Measurements from ENCODE around the gene IQCK.

IQCK gene

GRCh38 chr16:19707569-19708295 lies 10.3 kb upstream of the IQCK start:
- Histone ChIP-seq H3K4me1 (ENCODE audit: control insufficient read depth, insufficient read depth, low read depth, low read length) (peaks cover 23% of the 10 kb centered on the region), H3K79me1 (replicated peaks; ENCODE audit: low read length, poor library complexity, severe bottlenecking) (peaks cover 67% of the 10 kb centered on the region), H3K4me2 (ENCODE audit: low read length, poor library complexity, severe bottlenecking) (no peak overlapping the region), H3K4ac (ENCODE audit: low read depth in 1 of 2, low read length in 2 of 2) (peak overlapping the region in 1 of 2 experiments; percentile 24), H3K9ac (ENCODE audit: low read length) (no peak overlapping the region), H3K36me3 (ENCODE audit: control insufficient read depth in 1 of 2, insufficient read depth in 2 of 2, low read depth in 1 of 2, low read length in 2 of 2) (peaks cover 82 to 83% of the 10 kb centered on the region in 2 experiments), H2BK15ac (ENCODE audit: low read depth, poor library complexity, severe bottlenecking) (no peak overlapping the region), H3K27ac (ENCODE audit: low read length, poor library complexity, severe bottlenecking) (no peak overlapping the region), H3K9me3 (ENCODE audit: control insufficient read depth, low read length) (no peaks in the 10 kb centered on the region), H3K18ac (ENCODE audit: low read depth in 1 of 2, low read length in 2 of 2) (peak overlapping the region in 1 of 2 experiments; percentile 60), H2BK5ac (ENCODE audit: low read depth, low read length, poor library complexity, severe bottlenecking) (no peak overlapping the region), H3K14ac (ENCODE audit: low read length in 2 of 2) (no peak overlapping the region), H2AFZ (ENCODE audit: low read depth, low read length) (no peak overlapping the region), H2BK12ac (ENCODE audit: low read length in 2 of 2) (peak overlapping the region in 1 of 2 experiments; percentile 16), H3K4me3 (ENCODE audit: insufficient read depth in 1 of 2, low read depth in 1 of 2, low read length in 2 of 2) (peak overlapping the region in 1 of 2 experiments; percentile 27), H3K23ac (ENCODE audit: low read length in 2 of 2) (no peak overlapping the region), H3K27me3 (ENCODE audit: control insufficient read depth in 1 of 2, insufficient read depth in 1 of 2, low read length in 2 of 2) (no peaks in the 10 kb centered on the region), H2BK120ac (ENCODE audit: low read depth, low read length) (no peak overlapping the region), H4K8ac (ENCODE audit: low read length) (peak overlapping the region; percentile 45), H2AK5ac (ENCODE audit: low read length, severe bottlenecking) (no peak overlapping the region), H4K91ac (ENCODE audit: low read length) (peak overlapping the region; percentile 37)
- no peak for DNase-seq
- 94% methylated on average over 20 of the region's 22 CpGs for WGBS

GRCh38 chr16:19708296-19709205 lies 9.5 kb upstream of the IQCK start:
- Histone ChIP-seq H3K9me3 (ENCODE audit: control insufficient read depth, low read length) (no peaks in the 10 kb centered on the region), H3K14ac (ENCODE audit: low read length in 2 of 2) (no peak overlapping the region), H3K79me1 (replicated peaks; ENCODE audit: low read length, poor library complexity, severe bottlenecking) (peaks cover 70% of the 10 kb centered on the region), H3K4me3 (ENCODE audit: insufficient read depth in 1 of 2, low read depth in 1 of 2, low read length in 2 of 2) (no peak overlapping the region), H3K27ac (ENCODE audit: low read length, poor library complexity, severe bottlenecking) (no peak overlapping the region), H2AFZ (ENCODE audit: low read depth, low read length) (no peak overlapping the region), H3K4me2 (ENCODE audit: low read length, poor library complexity, severe bottlenecking) (no peak overlapping the region), H2BK15ac (ENCODE audit: low read depth, poor library complexity, severe bottlenecking) (no peak overlapping the region), H2BK12ac (ENCODE audit: low read length in 2 of 2) (peak overlapping the region in 1 of 2 experiments; percentile 55), H4K8ac (ENCODE audit: low read length) (peak overlapping the region; percentile 61), H3K18ac (ENCODE audit: low read depth in 1 of 2, low read length in 2 of 2) (no peak overlapping the region), H3K4ac (ENCODE audit: low read depth in 1 of 2, low read length in 2 of 2) (no peak overlapping the region), H3K36me3 (ENCODE audit: control insufficient read depth in 1 of 2, insufficient read depth in 2 of 2, low read depth in 1 of 2, low read length in 2 of 2) (peaks cover 80 to 88% of the 10 kb centered on the region in 2 experiments), H2BK120ac (ENCODE audit: low read depth, low read length) (no peak overlapping the region), H2BK5ac (ENCODE audit: low read depth, low read length, poor library complexity, severe bottlenecking) (no peak overlapping the region), H3K4me1 (ENCODE audit: control insufficient read depth, insufficient read depth, low read depth, low read length) (peaks cover 23% of the 10 kb centered on the region), H3K27me3 (ENCODE audit: control insufficient read depth in 1 of 2, insufficient read depth in 1 of 2, low read length in 2 of 2) (no peaks in the 10 kb centered on the region), H4K91ac (ENCODE audit: low read length) (no peak overlapping the region), H2AK5ac (ENCODE audit: low read length, severe bottlenecking) (no peak overlapping the region), H3K9ac (ENCODE audit: low read length) (no peak overlapping the region), H3K23ac (ENCODE audit: low read length in 2 of 2) (no peak overlapping the region)
- DNase-seq, result peak; percentile 42
- WGBS, result 85% methylated on average over 18 of the region's 18 CpGs

GRCh38 chr16:19709381-19710136 lies 8.5 kb upstream of the IQCK start:
- H3K14ac ChIP-seq (ENCODE audit: low read length in 2 of 2), result no peak overlapping the region
- DNase-seq, result no peak
- no peak overlapping the region for H3K18ac ChIP-seq (ENCODE audit: low read depth in 1 of 2, low read length in 2 of 2)
- no peaks in the 10 kb centered on the region for H3K9me3 ChIP-seq (ENCODE audit: control insufficient read depth, low read length)
- H3K4me1 ChIP-seq (ENCODE audit: control insufficient read depth, insufficient read depth, low read depth, low read length), result peaks cover 21% of the 10 kb centered on the region
- no peak overlapping the region for H3K23ac ChIP-seq (ENCODE audit: low read length in 2 of 2)
- H3K27me3 ChIP-seq (ENCODE audit: control insufficient read depth in 1 of 2, insufficient read depth in 1 of 2, low read length in 2 of 2), result no peaks in the 10 kb centered on the region
- H2BK12ac ChIP-seq (ENCODE audit: low read length in 2 of 2), result peak overlapping the region in 1 of 2 experiments; percentile 7
- no peak overlapping the region for H3K27ac ChIP-seq (ENCODE audit: low read length, poor library complexity, severe bottlenecking)
- 98% methylated on average over 22 of the region's 22 CpGs for WGBS
- no peak overlapping the region for H3K4me3 ChIP-seq (ENCODE audit: insufficient read depth in 1 of 2, low read depth in 1 of 2, low read length in 2 of 2)
- peaks cover 75% of the 10 kb centered on the region for H3K79me1 ChIP-seq (replicated peaks; ENCODE audit: low read length, poor library complexity, severe bottlenecking)
- H3K4me2 ChIP-seq (ENCODE audit: low read length, poor library complexity, severe bottlenecking), result no peak overlapping the region
- no peak overlapping the region for H3K9ac ChIP-seq (ENCODE audit: low read length)
- peak overlapping the region; percentile 39 for H4K8ac ChIP-seq (ENCODE audit: low read length)
- H4K91ac ChIP-seq (ENCODE audit: low read length), result peak overlapping the region; percentile 43
- no peak overlapping the region for H2AFZ ChIP-seq (ENCODE audit: low read depth, low read length)
- H2BK5ac ChIP-seq (ENCODE audit: low read depth, low read length, poor library complexity, severe bottlenecking), result no peak overlapping the region
- no peak overlapping the region for H2AK5ac ChIP-seq (ENCODE audit: low read length, severe bottlenecking)
- H3K4ac ChIP-seq (ENCODE audit: low read depth in 1 of 2, low read length in 2 of 2), result no peak overlapping the region
- peak overlapping the region; percentile 13 for H2BK15ac ChIP-seq (ENCODE audit: low read depth, poor library complexity, severe bottlenecking)
- peaks cover 86% of the 10 kb centered on the region in 2 experiments for H3K36me3 ChIP-seq (ENCODE audit: control insufficient read depth in 1 of 2, insufficient read depth in 2 of 2, low read depth in 1 of 2, low read length in 2 of 2)
- peak overlapping the region; percentile 39 for H2BK120ac ChIP-seq (ENCODE audit: low read depth, low read length)

Measured in mesenchymal stem cell (in vitro differentiated cells and primary cell).